K562 (cell line): Measurements from ENCODE around the gene ZDHHC14. TPM values are rescaled to one million over a fixed set of nuclear protein-coding genes. Genes with fewer than 3 reads are reported as not detected.

ENCODE experiments used
- BMI1 ChIP-seq: fragments of 150-350 bp; IDR thresholded peaks from 2 replicates; pipeline ENCODE4 v1.6.1; 2014; ENCODE audit warnings: low read length
- C11orf30 ChIP-seq: fragments of 450-650 bp; IDR thresholded peaks from 2 replicates; pipeline ENCODE4 v1.6.1; 2016; ENCODE audit warnings: low read depth, mild to moderate bottlenecking
- CAMTA2 ChIP-seq: fragments of 250-450 bp; sonication (Bioruptor Pico); conservative IDR thresholded peaks from 2 replicates; pipeline ENCODE4 v1.5.1; 2022
- ETS1 ChIP-seq: conservative IDR thresholded peaks from 2 replicates; pipeline ENCODE4 v1.6.1; 2011; ENCODE audit warnings: low read depth, mild to moderate bottlenecking, low read length; ENCODE audit not compliant: control insufficient read depth
- JUN ChIP-seq, 2 experiments: sonication (generic) in 1 of 2; formaldehyde crosslinking in 1 of 2; IDR thresholded peaks; 2 replicates each; pipeline versions ENCODE4 v1.6.1 to v1.8.0; 2012 to 2022; ENCODE audit warnings: borderline replicate concordance in 2 of 2, mild to moderate bottlenecking in 2 of 2, improper control_type of control experiment in 1 of 2, low read depth in 1 of 2, low read length in 1 of 2, missing genetic modification reagents in 1 of 2
- KDM1A ChIP-seq, 2 experiments: fragments of 450-650 bp; IDR thresholded peaks; 2 replicates each; pipeline ENCODE4 v1.6.1; 2016; ENCODE audit warnings: mild to moderate bottlenecking in 2 of 2
- MAZ ChIP-seq, 2 experiments: fragments of 450-650 bp in 1 of 2; sonication (generic) in 1 of 2; formaldehyde crosslinking; IDR thresholded peaks in 1 of 2; conservative IDR thresholded peaks in 1 of 2; 2 replicates each; pipeline versions ENCODE4 v1.4.0 to v1.5.0; 2020; ENCODE audit warnings: mild to moderate bottlenecking in 1 of 2, missing genetic modification reagents in 1 of 2
- MBD1 ChIP-seq: fragments of 250-450 bp; sonication (Bioruptor Pico); IDR thresholded peaks from 2 replicates; pipeline ENCODE4 v1.8.0; 2022; ENCODE audit warnings: inconsistent platforms
- NCOA4 ChIP-seq: fragments of 450-650 bp; IDR thresholded peaks from 2 replicates; pipeline ENCODE4 v1.6.1; 2018; ENCODE audit warnings: mild to moderate bottlenecking; ENCODE audit not compliant: partially characterized antibody
- POLR2B ChIP-seq: fragments of 450-650 bp; IDR thresholded peaks from 2 replicates; pipeline ENCODE4 v1.6.1; 2018; ENCODE audit warnings: low read depth; ENCODE audit not compliant: partially characterized antibody
- RB1 ChIP-seq: fragments of 450-650 bp; IDR thresholded peaks from 2 replicates; pipeline ENCODE4 v1.6.1; 2017; ENCODE audit warnings: low read depth, mild to moderate bottlenecking
- RERE ChIP-seq: sonication (generic); formaldehyde crosslinking; IDR thresholded peaks from 2 replicates; pipeline ENCODE4 v1.8.0; 2023; ENCODE audit warnings: missing genetic modification reagents, mild to moderate bottlenecking, borderline replicate concordance
- SMARCB1 ChIP-seq: IDR thresholded peaks from 2 replicates; pipeline ENCODE4 v1.6.1; 2011; ENCODE audit warnings: improper control_type of control experiment, low read depth; ENCODE audit not compliant: insufficient read length
- ZBTB26 ChIP-seq: fragments of 450-650 bp; formaldehyde crosslinking; IDR thresholded peaks from 2 replicates; pipeline ENCODE4 v1.4.0; 2022; ENCODE audit warnings: missing genetic modification characterization
- ZNF445 ChIP-seq: fragments of 250-450 bp; sonication (Bioruptor Pico); IDR thresholded peaks from 2 replicates; pipeline ENCODE4 v1.4.0; 2020; ENCODE audit warnings: low read depth, mild to moderate bottlenecking, moderate library complexity
- polyA plus RNA-seq, 8 experiments: library from polyadenylated mRNA; depleted of rRNA in 4 of 8; stranded (reverse) in 5 of 8; unstranded in 3 of 8; fragments of >200 nt; fragmentation: Nextera tagmentation in 2 of 8; fragmentation: Illumina TruSeq in 1 of 8; extraction: Ambion mirVana in 2 of 8; extraction: Trizol in 1 of 8; gene quantifications; 2 replicates each; pipeline versions ENCODE4 v1.2.1 to v1.2.3, GENCODE V29; 2011 to 2014; ENCODE audit warnings: inconsistent platforms in 1 of 8, missing spikeins in 1 of 8
- total RNA-seq, 7 experiments: library from RNA; depleted of rRNA in 6 of 7; stranded (reverse); fragments of >200 nt in 6 of 7; fragmentation: Illumina TruSeq in 2 of 7; extraction: Trizol in 2 of 7; gene quantifications; 2 replicates each; pipeline versions ENCODE4 v1.2.1 to v1.2.3, GENCODE V29; 2011 to 2021; ENCODE audit warnings: low replicate concordance in 1 of 7

The ZDHHC14 gene
- total and polyA plus RNA-seq, 9 of the 15 experiments (the other 6 are each of a cell fraction or from before 2014, with no cell fraction given): 0.92 to 23.1 (median 13.8) TPM

- TF ChIP-seq ETS1: no peak
- no peak for TF ChIP-seq MAZ (CRISPR knock-in tag; conservative IDR thresholded peaks at IDR 0.05 in 1 of 2, IDR thresholded peaks at IDR 0.05 in 1 of 2)
- no peak for TF ChIP-seq BMI1
- TF ChIP-seq C11orf30: peak; percentile 37
- no peak for TF ChIP-seq ZBTB26
- TF ChIP-seq ZNF445: no peak
- peak; percentile 87 for TF ChIP-seq JUN (IDR thresholded peaks at IDR 0.05; ENCODE audit: borderline replicate concordance, low read depth, low read length)
- no peak for TF ChIP-seq JUN (CRISPR knock-in tag; IDR thresholded peaks at IDR 0.05; ENCODE audit: borderline replicate concordance)
- peak in 1 of 2 experiments; percentile 39; a peak in 3 of 4 replicates for TF ChIP-seq KDM1A (IDR thresholded peaks at IDR 0.05)
- TF ChIP-seq SMARCB1: no peak
- no peak for TF ChIP-seq RERE
- no peak for TF ChIP-seq MBD1 (CRISPR knock-in tag)
- no peak for TF ChIP-seq POLR2B
- TF ChIP-seq NCOA4: no peak
- TF ChIP-seq CAMTA2 (CRISPR knock-in tag): no peak
- no peak for TF ChIP-seq RB1
Measured at GRCh38 chr6:157428427-157429202, 47.6 kb downstream of the ZDHHC14 start (continued).
